Fibroblast of mammary gland (primary cell): ENCODE measurements around the gene SEMA6D.
A peak's percentile ranks its signal among the peaks of the same experiment; 100 is the strongest.

Source experiments
- DNase-seq: peaks from one replicate; pipeline ENCODE4 v3.0.0-alpha.2; 2010; ENCODE audit warnings: low read depth
- H3K4me3 ChIP-seq: 2 replicates; pipeline ENCODE4 v1.5.1; 2011; ENCODE audit warnings: low read depth, mild to moderate bottlenecking, low read length, moderate library complexity; ENCODE audit not compliant: control insufficient read depth
- TF ChIP-seq, protein P1 (sequence below): conservative IDR thresholded peaks from 2 replicates; pipeline ENCODE4 v1.5.1; 2011; ENCODE audit warnings: low read depth, low read length, inconsistent platforms; ENCODE audit not compliant: control insufficient read depth, insufficient read depth

The SEMA6D gene

DNA sequence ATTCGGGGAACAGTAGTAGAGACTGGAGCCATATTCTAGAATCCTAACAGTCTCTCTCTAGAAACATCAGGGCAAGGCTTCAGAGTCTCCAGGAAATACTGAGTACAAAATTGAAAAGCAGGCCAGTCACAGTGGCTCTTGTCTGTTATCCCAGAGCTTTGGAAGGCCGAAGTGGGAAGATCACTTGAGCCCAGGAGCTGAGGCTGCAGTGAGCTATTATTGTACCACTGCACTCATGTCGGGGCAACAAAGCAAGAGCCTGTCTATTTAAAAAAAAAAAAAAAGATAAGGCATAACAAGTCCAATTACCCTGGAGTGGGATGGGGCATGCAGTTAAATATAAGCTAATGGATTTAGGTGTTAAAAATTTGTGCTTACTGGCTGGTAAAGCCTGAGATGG, 79.0 kb downstream of the SEMA6D start:
- TF ChIP-seq, protein P1, sequence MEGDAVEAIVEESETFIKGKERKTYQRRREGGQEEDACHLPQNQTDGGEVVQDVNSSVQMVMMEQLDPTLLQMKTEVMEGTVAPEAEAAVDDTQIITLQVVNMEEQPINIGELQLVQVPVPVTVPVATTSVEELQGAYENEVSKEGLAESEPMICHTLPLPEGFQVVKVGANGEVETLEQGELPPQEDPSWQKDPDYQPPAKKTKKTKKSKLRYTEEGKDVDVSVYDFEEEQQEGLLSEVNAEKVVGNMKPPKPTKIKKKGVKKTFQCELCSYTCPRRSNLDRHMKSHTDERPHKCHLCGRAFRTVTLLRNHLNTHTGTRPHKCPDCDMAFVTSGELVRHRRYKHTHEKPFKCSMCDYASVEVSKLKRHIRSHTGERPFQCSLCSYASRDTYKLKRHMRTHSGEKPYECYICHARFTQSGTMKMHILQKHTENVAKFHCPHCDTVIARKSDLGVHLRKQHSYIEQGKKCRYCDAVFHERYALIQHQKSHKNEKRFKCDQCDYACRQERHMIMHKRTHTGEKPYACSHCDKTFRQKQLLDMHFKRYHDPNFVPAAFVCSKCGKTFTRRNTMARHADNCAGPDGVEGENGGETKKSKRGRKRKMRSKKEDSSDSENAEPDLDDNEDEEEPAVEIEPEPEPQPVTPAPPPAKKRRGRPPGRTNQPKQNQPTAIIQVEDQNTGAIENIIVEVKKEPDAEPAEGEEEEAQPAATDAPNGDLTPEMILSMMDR: no peak
- DNase-seq: no peak

DNA sequence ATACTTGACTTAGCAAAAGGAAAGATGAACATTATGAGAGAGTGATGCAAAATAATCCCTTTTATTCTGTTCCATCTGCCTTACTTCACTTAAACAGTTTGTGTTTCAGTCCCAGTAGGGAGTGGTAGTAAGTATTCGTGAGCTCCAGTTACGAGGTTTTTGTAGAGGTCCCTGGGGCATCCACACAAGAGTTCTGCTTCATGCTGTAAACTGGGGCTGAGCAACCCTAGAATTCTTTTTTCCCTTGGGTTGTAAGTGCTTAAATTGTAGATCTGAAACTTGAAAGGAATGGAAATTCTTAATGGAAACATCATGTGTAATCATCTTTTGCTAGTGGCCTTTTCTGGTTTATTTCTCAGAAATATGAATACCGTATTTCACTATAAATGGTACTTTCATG, 79.5 kb downstream of the SEMA6D start:
- H3K4me3 ChIP-seq: no peak overlapping the region
- DNase-seq: no peak
- TF ChIP-seq, protein P1: no peak

More for the DNA sequence above, 79.0 kb downstream of the SEMA6D start:
- no peak overlapping the region for H3K4me3 ChIP-seq

DNA sequence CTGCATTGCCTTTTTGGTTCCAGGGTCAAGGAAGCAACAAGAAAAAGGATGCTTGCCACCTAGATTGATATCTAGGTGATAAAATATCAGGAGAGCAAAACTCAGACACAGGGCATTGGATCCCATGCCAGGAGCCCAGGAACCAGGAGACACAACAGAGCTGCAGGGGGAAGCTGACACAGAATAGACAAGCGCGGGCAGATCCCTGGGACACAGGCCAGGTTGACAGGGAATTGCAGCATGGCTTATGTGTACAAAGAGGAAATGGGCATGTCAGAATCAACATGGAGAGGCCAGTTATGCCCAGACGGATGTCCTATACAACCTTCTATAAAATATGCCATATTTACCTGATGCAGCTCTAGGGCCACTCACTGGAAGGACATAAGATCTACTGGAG, 84.2 kb downstream of the SEMA6D start:
- TF ChIP-seq, protein P1: no peak
- DNase-seq: no peak
- no peak overlapping the region for H3K4me3 ChIP-seq

DNA sequence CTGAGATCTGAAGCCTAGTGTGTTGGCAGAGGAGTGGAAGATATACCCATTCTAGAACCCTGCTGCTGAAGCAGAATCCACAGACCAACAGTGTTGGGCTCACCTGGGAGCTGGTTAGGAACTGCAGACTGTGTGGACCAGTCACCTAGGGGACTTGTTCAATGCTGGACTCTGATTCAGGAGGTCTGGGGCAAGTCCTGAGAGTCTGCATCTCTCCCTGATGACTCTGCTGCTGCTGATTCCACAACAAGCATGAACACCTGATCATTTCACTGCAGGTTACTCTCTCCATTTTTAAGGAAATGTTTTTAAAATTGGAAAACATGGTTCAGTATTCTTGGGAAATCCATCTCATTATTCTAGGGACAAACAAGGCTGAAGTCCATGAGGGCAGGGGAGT, 84.9 kb downstream of the SEMA6D start:
- no peak overlapping the region for H3K4me3 ChIP-seq
- TF ChIP-seq, protein P1: no peak
- DNase-seq: no peak

DNA sequence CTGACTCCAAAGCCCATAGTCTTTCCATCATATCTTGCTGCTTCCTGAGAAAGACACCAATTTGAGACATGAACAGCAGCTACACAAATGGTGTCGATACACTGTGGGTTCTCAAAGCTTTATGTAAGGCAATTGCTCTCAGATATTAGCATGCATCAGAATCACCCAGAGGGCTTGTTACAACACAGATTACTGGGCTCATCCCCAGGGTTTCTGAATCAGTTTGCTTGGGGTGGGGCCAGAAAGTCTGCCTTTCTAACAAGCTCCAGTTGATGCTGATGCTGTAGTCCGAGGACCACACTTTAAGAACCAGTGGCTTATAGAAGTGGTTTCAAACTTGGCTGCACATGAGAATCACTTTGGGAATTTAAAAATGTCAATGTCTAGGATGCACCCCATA, 86.5 kb downstream of the SEMA6D start:
- no peak overlapping the region for H3K4me3 ChIP-seq
- peak; percentile 47 for DNase-seq
- TF ChIP-seq, protein P1: no peak

DNA sequence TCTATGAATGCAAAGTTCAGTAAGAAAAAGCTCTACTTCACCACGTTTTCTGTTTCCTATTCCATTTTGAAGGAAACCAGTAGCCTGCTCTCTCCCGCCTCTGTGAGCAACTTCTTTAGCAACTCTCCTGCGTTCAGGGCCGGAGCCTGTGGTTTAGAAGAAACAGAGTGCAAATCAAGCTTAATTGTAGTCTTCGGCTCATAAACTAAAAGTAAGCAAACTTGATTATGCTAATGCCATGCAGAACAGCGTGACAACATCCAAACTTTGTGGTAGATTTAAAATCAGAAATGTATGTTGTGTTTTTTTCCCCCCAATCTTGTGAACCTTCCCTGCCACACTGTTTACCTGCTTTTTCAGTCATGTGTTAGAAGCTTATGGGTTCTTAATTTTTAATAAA, 87.4 kb downstream of the SEMA6D start:
- H3K4me3 ChIP-seq: no peak overlapping the region
- TF ChIP-seq, protein P1: no peak
- DNase-seq: no peak

DNA sequence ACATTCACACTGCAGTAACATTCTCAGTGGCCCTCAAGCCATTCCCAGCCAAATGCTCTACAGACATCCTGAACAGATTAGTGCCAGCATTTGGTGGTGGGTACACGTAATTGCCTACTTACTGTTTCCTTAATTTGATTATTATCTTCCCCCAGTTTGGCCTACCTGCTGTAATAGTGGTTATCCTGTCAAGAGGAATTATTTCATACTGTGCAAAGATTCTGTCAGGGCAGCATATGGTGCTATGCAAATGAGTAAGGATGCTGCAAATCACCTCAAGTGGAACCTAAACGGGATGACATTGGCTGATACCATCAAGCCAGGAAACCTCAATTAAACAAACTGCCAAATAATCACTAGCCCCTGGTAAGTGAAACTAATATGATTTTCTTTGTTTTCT, 88.7 kb downstream of the SEMA6D start:
- TF ChIP-seq, protein P1: no peak
- DNase-seq: no peak
- no peak overlapping the region for H3K4me3 ChIP-seq
